ENCODE data around the gene SLC1A5.

DNA sequence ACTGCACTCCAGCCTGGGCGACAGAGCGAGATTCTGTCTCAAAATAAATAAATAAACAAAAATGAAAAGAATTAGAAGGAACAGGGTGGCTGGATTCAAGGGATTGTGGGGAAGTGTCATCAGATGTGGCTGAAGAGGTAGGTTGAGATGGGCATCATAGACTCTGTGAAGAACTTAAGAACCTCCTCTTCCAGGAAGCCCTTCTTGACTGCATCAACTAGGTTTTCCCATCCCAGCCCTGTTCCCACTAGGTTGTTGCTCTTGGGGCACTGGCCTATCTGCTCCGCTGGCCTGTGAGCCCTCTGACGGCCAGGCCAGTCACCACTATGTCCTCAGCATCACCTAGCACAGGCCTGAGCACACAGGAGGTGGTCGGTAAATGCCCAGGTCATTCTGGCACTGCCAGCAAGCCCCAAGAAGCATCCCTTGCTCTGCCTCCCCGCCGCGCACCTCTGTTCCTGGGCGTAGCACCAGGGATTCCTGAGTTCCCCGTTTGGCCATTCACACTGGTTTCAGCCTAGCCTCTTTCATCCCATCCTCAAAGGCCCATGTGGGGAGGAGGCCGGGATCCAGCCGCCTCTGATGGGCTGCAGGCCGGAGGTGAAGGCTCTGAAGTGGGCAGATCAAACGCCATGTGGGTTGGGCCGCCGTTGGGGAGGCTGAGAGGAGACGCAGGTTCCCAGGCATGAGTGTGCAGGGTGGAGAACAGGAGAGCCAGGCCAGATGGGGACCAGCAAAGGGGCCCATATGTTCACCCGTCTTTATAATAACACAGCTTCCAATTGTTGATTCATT, 27.6 kb upstream of the SLC1A5 start:
- TF ChIP-seq, protein P1, sequence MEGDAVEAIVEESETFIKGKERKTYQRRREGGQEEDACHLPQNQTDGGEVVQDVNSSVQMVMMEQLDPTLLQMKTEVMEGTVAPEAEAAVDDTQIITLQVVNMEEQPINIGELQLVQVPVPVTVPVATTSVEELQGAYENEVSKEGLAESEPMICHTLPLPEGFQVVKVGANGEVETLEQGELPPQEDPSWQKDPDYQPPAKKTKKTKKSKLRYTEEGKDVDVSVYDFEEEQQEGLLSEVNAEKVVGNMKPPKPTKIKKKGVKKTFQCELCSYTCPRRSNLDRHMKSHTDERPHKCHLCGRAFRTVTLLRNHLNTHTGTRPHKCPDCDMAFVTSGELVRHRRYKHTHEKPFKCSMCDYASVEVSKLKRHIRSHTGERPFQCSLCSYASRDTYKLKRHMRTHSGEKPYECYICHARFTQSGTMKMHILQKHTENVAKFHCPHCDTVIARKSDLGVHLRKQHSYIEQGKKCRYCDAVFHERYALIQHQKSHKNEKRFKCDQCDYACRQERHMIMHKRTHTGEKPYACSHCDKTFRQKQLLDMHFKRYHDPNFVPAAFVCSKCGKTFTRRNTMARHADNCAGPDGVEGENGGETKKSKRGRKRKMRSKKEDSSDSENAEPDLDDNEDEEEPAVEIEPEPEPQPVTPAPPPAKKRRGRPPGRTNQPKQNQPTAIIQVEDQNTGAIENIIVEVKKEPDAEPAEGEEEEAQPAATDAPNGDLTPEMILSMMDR (IDR thresholded peaks at IDR 0.05): no peak
- no peak for TF ChIP-seq POLR2A (IDR thresholded peaks at IDR 0.05)

All from testis (tissue), 2 donors.